GM21786 (cell line): ENCODE measurements around the gene ADGRL4.
A peak's percentile ranks its signal among the peaks of the same experiment; 100 is the strongest.
"Not testable (repeated sequence)": the region's sequence is repeated elsewhere in the genome, so short reads cannot be mapped to it uniquely, and the experiment has no call there.

Experiments
- ATAC-seq: cut with Tn5 transposase; IDR thresholded peaks from one replicate; pipeline ENCODE4 v1.9.1; 2021; ENCODE audit not compliant: unreplicated experiment

The ADGRL4 gene

DNA sequence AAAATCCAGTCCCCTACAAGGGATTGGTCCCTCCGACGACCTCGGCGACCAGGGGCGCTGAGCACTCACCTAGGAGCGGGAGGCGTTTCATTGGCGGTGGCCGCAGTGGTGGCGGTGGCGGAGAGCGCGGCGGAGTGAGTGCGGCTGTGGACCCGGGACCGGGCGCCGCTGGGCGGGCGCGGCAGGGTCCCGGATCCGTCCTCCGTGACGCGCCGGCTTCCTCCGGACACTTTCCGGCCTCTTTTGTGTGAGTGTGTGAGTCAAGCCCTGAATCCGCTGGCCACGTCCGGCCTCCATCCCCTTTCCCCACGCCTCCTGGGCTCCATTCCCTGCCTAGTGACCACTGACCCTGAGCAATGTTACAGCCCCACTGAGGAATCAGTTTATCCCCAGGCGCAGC lies at the start of gene ADGRL4:
Gene ADGRL4, minus strand, starts transcription at position 167 of the 400 bp plus-strand sequence. Its CDS starts 76 bp downstream, at position 91.
- no peak for ATAC-seq

DNA sequence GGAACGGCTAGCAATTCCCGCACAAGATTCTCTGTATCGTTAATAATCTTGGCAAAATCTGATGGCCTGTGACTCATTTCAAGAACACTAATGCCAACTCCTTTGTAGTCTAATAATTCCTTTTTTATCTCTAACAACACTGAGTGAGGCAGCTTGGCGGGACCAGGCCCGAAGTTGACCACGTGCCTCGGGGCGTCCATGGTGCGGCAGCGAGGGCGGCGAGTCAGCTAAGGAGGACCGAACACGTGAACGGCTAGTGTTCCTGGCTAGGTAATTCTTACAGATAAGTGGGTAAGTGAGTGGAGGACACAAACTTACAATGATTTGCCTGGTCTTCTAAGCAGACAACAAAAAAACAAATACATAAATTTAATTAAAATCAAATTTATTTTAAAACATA lies 49.3 kb upstream of the ADGRL4 start:
- ATAC-seq: no peak

DNA sequence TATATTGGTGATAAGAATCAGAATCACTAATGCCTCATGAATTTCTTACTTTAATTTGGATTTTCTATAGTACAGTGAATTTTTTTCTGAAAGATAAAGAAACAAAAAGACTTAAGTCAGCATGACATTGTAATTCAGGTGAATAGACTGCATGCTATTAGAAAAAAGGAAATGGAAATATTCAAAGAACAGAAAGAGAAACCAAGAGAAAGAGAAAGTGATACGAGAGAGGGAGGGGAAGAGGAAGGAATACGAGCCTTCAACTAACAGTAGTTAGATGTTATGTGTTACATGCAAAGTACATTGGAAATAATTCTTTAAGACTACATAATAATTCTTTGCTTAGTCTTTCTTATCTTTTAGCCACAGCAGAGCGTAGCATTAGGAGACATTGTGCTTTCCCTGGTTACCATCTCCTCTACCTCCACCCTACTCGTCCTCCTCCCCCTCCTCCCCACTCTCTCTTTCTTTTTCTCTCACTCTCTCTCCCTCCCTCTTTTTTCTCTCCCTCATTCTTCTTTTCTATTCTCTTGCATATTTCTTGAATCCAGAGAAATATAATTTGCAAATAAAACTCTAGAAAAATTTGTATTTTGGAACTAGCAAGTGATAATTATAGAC lies 46.4 kb upstream of the ADGRL4 start:
- ATAC-seq: peak; percentile 99

DNA sequence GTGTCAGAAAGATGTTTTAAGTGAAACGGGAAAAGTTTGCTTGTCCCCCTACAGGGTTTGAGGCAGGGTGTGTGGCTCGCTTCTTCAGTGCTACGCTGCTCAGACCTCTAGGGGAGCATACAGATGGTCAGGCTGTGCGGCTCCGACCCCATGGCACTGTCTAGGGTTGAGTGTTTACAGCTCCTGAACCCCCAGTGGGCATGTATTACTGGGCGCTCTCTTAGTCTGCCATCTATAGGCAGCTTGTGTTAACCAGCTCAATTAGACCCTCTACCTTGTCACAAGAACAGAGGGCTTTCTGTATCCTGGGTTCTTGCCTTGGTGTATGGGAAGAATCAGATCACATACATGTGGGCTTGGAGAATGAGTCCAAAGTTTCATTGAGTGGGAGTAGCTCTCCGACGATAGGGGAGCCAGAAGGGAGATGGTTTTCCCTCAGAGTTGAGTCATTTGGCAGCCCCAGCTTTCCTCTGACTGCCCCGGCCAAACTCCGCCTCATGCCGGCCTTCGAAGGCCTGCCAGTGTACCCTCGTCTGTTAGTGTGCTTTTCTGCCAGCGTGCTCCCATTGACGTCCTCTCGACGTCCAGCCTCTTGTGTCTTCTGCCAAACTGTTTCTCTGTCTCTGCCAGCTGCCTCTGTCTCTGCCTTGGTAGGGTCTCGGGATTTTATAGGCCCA lies 38.6 kb upstream of the ADGRL4 start:
- no peak for ATAC-seq

DNA sequence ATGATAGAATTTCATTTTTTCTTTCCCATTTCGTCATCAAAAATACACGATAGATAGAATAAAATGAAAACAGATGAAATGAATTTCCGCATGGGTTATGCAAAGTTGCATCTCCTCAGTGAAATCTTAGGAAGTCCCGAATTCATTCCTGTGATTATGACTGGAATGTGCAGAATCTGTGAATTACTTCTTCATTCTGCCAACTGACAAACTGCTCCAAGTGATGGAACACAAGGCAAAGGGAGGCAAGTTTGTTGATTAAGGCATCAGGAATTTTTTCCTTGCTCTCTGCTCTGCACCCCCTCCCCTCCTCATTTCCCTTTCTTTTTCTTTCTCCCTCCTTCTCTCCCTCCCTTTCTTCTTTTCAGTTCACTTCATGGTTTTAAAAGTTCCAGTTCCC lies 37.0 kb upstream of the ADGRL4 start:
- ATAC-seq: no peak

DNA sequence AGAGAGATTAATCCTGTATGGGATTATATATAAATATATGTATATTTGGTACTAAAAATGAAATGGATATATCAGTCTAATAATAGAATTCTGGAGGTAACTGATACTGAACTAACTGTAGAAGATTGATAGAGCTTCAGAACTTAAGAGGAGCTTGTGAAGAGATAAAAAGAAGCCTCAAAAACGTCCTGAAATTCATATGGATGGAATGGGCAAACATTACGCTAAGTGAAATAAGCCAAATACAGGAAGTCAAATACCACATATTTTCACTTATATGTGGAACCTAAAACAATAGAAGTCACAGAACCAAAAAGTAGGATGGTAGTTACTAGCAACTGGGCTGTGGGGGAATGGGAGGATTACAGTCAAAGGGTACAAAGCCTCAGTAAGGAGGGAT lies 36.0 kb upstream of the ADGRL4 start:
- ATAC-seq: no peak

DNA sequence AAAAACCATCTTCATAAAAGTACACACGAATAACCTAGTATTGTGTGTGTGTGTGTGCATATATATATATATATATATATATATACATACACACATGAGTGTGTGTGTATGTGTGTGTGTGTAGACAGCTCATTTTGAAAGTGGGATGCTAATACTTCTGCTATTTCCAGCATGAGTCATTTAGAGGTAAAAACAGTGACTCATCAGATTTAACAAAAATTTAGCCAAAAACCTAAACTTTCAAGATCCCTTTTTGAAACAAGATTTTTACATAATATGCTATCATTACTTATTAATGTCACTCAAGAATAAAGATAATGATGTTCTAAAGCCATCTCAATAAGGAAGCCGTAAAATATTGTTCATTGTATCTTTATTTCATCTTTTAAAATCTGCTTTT lies 35.6 kb upstream of the ADGRL4 start:
- ATAC-seq: peak; percentile 64

DNA sequence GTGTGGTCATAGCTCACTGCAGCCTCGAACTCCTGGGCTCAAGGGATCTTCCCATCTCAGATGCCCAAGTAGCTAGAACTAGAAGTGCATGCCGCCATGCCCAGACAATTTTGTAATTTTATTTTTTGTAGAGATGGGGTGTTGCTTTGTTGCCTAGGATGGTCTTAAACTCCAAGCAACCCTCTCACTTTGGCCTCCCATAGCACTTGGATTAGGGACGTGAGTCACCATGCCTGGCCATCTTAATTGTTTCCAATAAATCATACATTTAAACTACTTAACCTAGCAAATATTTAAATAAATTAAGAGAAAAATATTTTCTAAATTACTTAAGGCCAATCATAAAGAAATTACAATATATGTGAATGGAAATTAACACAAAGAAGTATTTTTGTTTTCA lies 35.1 kb upstream of the ADGRL4 start:
- ATAC-seq: no peak

DNA sequence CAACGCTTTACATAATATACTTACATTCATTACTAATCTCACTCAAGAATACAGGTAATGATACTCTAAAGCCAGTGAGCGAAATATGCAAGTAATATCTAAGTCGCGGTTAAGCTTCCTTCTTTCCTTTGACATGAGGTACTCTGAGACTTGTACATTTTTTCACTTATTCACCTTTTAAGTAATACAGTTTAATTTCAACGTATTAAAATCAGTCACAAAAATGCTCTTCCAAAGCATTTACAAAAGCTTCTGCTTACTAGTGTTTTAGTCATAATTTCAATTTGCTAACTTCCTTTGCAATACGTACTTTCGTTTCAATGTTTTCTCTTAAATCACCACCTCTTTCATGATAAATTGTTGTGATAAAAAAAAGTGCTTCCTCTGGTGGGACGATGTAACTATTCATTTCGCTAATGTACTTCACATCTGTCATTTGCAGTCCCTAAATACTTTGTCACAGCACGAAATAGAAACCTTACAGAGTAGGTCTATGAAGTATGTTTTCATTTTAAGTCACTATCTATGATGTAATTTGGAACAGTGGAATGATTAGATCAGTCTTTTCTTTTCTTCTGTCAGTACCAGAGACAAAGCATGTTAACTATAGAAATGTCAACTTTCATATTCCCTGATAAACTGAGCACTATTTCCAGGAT lies 34.0 kb upstream of the ADGRL4 start:
- ATAC-seq: peak; percentile 84

DNA sequence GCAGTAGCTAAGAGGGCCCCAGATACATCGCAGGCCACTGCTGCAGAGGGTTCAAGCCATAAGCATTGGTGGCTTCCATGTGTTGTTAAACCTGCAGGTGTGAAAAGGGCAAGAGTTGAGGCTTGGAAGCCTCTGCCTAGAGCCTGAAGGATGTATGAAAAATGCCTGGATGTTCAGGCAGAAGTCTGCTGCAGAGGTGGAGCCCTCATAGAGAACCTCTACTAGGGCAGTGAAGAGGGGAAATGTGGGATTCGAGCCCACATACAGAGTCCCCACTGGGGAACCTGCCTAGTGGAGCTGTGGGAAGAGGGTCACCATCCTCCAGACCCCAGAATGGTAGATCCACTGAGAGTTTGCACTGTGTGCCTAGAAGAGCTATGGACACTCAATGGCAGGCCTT lies 30.6 kb upstream of the ADGRL4 start:
- no peak for ATAC-seq

DNA sequence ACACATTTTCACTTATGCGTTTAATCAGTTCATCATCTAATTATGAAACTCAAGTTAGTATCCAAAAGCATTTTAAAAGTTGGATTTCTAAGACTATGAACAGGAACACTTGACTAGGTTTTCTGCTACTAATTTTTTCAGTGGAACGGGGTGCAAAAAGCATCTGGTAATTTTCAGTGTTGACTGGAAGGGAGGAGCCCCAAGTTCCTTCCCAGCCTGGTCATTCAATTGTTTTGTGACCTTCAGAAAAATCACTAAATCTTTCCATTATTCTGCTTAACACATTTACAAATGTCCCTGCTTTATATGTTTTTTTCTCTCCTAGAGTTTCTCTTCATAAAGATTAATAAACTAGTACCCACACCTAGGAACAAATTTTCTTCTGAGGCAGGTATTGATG lies 6.0 kb upstream of the ADGRL4 start:
- ATAC-seq: no peak

DNA sequence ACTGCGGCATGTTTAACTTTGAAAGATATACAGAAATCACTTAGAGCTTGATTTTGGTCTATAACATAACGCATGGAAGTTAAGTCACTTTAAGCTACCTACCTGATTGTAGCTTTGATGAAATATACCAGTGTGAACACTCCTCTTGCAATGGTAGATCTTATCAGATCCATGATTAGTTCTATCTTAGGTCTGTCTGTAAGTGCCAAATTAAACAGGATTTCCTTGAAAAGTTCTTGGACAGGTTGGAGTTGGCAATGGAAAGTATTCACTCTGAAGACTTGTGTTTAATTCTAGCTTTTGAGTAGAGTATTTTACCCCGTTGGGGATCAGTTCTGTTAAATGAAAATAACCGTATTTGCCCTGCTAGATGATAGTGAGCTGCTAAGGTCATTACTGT lies 4.1 kb upstream of the ADGRL4 start:
- ATAC-seq: no peak

DNA sequence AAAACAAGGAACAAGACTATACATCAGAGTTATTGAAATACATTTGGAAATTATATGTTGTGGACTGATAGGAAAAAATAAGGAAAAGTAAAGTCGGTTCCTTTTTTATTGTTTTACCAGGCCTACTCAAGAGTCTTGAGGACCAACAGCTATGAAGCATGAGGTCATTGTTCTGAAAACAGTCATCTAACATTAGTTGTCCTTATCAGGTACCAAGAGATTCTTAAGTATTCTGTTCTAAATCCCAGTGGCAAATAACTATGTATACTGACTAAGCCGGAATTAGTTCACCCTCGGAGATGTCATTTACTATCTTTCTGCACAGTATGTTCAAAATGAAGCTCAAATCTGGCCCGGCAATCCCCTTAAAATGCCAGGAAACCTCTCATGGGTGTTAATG lies 585 bp downstream of the ADGRL4 start:
- no peak for ATAC-seq

DNA sequence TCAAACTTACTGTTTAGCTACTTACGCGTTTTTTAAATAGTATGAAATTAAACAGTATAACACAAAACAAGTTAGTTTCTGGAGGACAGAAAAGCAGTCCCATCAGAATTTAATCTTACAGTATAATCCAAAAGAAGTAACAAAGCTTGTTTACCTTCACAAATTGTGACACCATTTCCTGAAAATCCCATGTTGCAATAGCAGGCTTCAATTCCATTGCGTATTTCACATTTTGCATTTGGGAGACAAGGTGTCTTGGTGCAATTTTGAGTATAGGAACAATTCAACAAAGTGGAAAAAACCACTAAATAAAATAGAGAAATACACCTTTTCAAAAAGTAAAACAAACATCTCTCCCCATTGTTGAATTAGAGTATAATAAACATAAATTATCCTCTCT lies 1.6 kb downstream of the ADGRL4 start:
- ATAC-seq: no peak

DNA sequence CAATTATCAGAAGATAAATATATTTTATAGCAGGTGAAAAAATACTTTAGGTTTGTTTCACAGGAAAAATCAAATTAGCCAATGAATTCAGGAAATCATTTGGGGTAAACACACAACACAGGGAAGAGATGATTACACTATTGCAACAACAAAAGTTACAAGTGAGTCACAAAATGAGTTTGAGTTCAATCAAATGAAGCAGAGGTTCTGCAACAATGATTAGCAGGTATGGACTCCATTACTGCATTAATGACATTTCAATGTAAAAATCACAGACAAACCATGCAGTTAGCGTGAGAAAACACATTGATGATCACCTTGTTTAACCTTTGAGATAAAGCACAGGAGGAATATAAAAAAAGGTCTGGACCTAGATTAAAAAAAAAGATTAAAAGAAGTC lies 9.7 kb downstream of the ADGRL4 start:
- ATAC-seq: no peak

DNA sequence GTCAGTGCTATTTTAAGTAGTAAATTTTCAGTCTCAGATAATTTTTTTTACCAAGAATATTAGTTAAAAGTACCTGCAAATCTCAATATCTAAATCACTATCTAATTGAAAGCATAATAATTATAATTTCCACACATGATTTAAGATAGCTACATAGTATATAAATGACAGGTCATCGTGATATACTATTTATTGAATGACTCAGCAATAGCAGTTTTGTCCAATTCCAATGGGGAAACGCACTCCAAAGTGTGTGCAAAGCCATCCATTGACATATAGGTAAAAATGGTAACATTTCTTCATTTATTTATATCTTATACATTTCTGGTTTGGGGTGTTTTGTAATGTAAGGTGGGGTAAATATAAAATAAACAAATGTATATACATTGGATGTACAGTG lies 19.5 kb downstream of the ADGRL4 start:
- ATAC-seq: no peak

DNA sequence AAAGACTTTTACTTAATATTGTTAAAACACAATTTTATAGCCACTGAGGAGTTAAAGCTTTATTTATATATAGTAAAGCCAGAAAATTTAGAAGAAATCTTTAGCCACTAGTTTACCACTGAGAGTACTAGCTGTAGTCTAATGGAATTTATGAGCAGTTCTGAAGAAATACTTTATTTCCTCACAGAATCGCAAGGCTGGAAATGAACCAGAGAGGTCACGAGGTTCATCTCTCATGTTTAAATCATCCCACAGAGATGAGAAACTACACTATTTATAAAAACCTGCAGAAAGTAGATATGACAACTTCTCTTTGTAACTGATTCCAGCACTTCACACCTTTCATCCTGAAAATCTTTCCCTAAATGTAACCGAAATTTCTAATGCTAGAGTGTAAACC lies 26.0 kb downstream of the ADGRL4 start:
- no peak for ATAC-seq

DNA sequence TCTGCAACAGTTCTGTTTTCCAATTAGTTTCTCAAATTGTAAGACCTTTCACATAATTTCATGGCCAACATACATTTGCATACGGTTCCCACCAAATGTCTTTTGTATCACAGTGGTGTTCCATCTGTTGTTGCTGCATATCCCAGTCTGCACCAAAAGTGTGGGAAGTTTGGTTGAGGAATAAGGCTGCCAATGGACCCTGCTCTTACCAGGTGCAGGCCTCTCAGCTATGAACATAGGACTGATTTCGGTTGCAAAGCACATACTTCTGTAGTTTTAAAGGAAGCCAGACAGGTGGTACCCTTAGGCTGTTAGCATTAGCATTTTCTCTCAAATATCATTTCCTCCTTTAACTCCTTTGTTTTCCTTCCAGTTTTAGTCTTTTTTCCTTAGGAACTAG lies 33.8 kb downstream of the ADGRL4 start:
- ATAC-seq: no peak

DNA sequence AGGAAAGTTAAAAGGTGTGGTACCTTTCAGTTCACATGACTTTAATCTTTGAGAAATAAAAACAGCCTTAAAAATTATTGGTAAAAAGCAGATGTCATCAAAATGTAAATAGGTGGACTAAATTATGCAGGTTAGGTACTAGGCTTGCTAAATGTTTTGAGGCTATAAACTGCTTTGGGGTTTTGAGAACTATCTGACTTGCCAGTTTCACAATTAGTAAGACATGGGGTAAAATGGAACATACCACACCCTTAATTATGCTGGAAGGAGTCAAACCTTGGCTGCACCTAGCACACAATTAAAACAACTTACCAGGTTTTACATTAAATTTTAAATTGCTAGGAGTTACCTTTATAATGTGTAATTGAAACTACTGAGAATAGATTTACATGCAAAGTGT lies 39.4 kb downstream of the ADGRL4 start:
- not testable (repeated sequence) for ATAC-seq

DNA sequence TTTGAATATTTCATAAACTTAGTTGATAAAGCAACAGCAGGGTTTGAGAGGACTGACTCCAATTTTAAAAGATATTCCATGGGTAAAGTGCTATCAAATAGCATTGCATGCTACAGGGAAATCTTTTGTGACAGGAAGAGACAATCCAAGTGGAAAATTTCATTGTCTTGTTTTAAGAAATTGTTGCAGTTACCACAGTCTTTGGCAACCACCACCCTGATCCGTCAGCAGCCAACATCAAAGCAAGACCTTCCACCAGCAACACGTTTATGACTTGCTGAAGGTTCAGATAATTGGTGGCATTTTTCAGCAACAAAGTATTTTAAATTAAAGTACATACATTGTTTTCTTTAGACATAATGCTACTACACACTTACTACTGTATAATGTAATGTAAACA lies 47.8 kb downstream of the ADGRL4 start:
- ATAC-seq: no peak

DNA sequence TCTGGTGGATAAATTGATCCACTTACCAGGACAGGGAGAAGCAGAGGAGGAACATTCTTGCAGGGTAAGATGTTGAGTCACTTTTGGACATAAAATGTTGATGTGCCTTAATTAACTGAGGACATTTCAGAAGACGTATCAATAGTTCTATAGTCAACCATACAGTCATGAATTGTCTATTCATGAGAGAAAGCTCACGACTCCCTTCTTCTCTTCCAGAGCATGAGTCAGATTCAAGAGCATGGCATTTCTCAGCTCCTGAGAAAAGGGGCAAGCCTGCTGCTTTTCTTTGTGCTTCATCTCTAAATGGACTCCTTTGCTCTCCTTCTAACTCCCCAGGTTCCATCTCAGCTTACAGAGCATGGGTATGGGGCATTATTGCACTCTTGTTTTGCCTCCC lies 55.7 kb downstream of the ADGRL4 start:
- ATAC-seq: no peak

DNA sequence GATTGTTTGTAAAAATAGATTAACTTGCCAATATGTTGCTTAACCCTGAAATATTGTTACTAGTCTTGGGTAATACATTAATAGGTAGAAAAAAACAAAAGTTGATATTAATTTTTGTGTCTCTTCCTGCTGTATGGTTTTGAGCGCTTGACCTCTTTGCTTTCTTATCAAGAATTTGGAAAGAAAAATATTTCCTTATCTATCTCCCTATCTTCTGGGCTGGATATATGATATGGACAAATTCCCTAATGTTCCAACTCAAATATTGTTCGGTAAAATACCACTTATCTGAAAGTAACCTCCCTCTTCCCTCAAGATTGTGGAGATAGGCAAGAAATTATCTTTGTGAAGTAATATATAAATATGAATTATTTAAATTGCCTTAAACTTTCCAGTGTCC lies 57.3 kb downstream of the ADGRL4 start:
- no peak for ATAC-seq

DNA sequence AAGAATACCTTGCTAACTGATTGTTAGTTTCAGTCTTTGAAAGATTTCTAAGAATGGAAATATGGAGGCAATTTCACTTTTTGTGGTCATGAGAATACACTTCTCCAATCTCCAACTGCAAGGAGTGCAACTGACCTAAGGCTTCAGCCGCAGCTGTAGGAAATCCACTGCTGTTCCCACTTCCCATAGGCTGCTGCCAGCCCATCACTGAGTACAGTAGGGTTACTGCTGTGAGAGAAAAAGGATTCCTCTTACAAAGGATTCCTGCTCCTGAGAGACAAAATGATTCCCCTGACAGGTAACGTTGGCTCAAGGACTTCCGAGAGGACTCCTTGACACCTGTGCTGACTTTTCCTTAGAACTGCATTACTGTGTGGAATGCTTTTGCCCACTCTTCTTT lies 87.4 kb downstream of the ADGRL4 start:
- ATAC-seq: no peak
